Adrenal gland (tissue), 12 donors: ENCODE data around the gene FMOD. TPM values are rescaled to one million over a fixed set of nuclear protein-coding genes. Genes with fewer than 3 reads are reported as not detected.
A peak's percentile ranks its signal among the peaks of the same experiment; 100 is the strongest.

ENCODE experiments used
- DNase-seq, 7 donors: peaks; one replicate each; pipeline ENCODE4 v3.0.0-alpha.2; 2019 to 2020
- H3K27ac ChIP-seq, 5 donors: fragments of 200-600 bp; sonication (generic) in 4 of 5; 1 replicate in 3 of 5; 2 replicates in 2 of 5; pipeline versions ENCODE4 v1.5.1 to v1.8.0; 2016 to 2020; ENCODE audit warnings: mild to moderate bottlenecking in 1 of 5
- H3K27me3 ChIP-seq: fragments of 200-600 bp; 2 replicates; pipeline ENCODE4 v1.8.0; 2021
- H3K36me3 ChIP-seq, 2 donors: fragments of 200-600 bp; replicated peaks in 1 of 2; 1 replicate in 1 of 2; 2 replicates in 1 of 2; pipeline versions ENCODE4 v1.5.1 to v1.8.0; 2018 to 2022
- H3K4me1 ChIP-seq, 2 donors: fragments of 200-600 bp; replicated peaks in 1 of 2; 1 replicate in 1 of 2; 2 replicates in 1 of 2; pipeline versions ENCODE4 v1.5.1 to v1.8.0; 2018 to 2021
- H3K4me3 ChIP-seq, 4 donors: fragments of 200-600 bp; sonication (generic) in 3 of 4; one replicate each; pipeline ENCODE4 v1.5.1; 2016 to 2018
- H3K9me3 ChIP-seq, 3 donors: fragments of 200-600 bp; sonication (generic) in 1 of 3; replicated peaks in 1 of 3; 1 replicate in 2 of 3; 2 replicates in 1 of 3; pipeline versions ENCODE4 v1.5.1 to v1.8.0; 2016 to 2021
- POLR2A ChIP-seq, 2 donors: fragments of 450-650 bp; IDR thresholded peaks; one replicate each; pipeline ENCODE4 v1.6.1; 2017; ENCODE audit warnings: antibody characterized with exemption in 2 of 2, mild to moderate bottlenecking in 2 of 2, moderate library complexity in 1 of 2
- WGBS, 4 donors: extraction: QIAGEN DNeasy Blood & Tissue Kit in 2 of 4; methylation state at CpG; one replicate each; pipeline versions ENCODE4 v1.1.5 to v1.1.7; 2013 to 2017; 5-methylcytosine and 5-hydroxymethylcytosine counted together
- intact Hi-C, 2 donors: fragments of 100-400 bp; cut with DNase I; formaldehyde crosslinking; loops; one replicate each; pipeline versions ENCODE4 v1.14.1 to v1.15.0; 2022 to 2023
- polyA plus RNA-seq, 3 donors: library from polyadenylated mRNA; stranded (reverse); fragments of 200-250 nt in 2 of 3; fragments of 350-450 nt in 1 of 3; fragmentation: Illumina TruSeq in 1 of 3; extraction: RNeasy Lipid Tissue Mini Kit (QIAGEN cat#74804) in 1 of 3; gene quantifications; one replicate each; pipeline ENCODE4 v1.2.3, GENCODE V29; 2013 to 2014
- total RNA-seq, 9 donors: library from RNA; depleted of rRNA in 4 of 9; stranded (reverse); fragments of >200 nt in 4 of 9; fragments of 120-200 nt in 1 of 9; fragmentation: NEBNext Ultra II Directional in 1 of 9; extraction: Animal tissue kit (Norgen Biotek cat#: 25700) in 1 of 9; gene quantifications; one replicate each; pipeline versions ENCODE4 v1.1.0 to v1.2.4, GENCODE V29; 2013 to 2023
- TF ChIP-seq, protein P1 (sequence below), 6 experiments: fragments of 450-650 bp in 4 of 6; fragments of 200-600 bp in 2 of 6; sonication (generic) in 1 of 6; IDR thresholded peaks; 1 replicate in 5 of 6; 2 replicates in 1 of 6; pipeline versions ENCODE4 v1.5.1 to v1.8.0; 2016 to 2021; ENCODE audit warnings: antibody characterized with exemption in 6 of 6, mild to moderate bottlenecking in 2 of 6, moderate library complexity in 1 of 6
- donor health status: healthy with polysubstance abuse.
- donor health status: Bipolar disorder and iron deficiency.
- donor health status: DM: yes; HTN: yes; CAD: no.
- donor health status: DM: no; HTN: no; CAD: no.
- donor health status: DM: no; HTN: no; CAD: no.
- donor health status: DM: yes; HTN: yes; CAD: no.

Gene FMOD
- total and polyA plus RNA-seq, 12 donors, result 6.6 to 231 (median 18.8) TPM

DNA sequence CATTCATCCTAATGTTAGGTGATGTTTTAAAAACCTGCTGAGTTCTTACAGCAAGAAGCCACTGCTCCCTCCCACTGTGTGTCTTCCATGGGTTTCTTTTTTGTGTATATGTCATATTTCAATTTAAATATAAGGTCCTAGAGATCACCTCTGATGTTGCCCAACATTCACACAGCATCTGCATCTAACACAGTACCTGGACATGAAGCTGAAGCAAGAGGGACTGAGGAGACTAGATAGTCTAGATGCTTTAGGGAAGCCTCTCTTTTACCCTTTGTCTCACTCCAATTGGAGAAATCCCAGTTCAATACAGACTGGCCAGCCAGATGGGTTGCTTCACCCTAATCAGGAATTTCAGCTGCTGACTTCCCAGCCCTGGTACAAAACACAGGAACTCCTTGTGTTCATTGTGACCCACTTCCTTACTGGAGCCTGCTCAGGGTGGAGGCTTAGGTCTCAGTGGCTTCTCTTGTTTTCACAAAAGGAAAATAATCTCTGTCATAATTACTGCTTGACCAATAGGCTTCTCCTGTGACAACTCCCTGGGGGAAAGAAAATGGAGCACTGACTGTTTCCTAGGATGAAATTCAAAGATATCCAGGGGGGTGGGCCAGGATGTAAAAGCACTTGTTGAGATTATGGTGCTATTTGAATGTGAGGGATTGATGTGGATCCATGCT is 28.3 kb downstream of the FMOD start:
- Histone ChIP-seq H3K27me3 (no peaks in the 10 kb centered on the region), H3K36me3 (no peaks in the 10 kb centered on the region), H3K4me3 (no peak overlapping the region), H3K4me1 (peaks cover 6 to 44% of the 10 kb centered on the region in 2 donors), H3K27ac (peak overlapping the region in 2 of 5 donors; percentile 64 to 92), H3K9me3 (no peaks in the 10 kb centered on the region)
- no peak for TF ChIP-seq POLR2A (IDR thresholded peaks at IDR 0.05)
- TF ChIP-seq, protein P1, sequence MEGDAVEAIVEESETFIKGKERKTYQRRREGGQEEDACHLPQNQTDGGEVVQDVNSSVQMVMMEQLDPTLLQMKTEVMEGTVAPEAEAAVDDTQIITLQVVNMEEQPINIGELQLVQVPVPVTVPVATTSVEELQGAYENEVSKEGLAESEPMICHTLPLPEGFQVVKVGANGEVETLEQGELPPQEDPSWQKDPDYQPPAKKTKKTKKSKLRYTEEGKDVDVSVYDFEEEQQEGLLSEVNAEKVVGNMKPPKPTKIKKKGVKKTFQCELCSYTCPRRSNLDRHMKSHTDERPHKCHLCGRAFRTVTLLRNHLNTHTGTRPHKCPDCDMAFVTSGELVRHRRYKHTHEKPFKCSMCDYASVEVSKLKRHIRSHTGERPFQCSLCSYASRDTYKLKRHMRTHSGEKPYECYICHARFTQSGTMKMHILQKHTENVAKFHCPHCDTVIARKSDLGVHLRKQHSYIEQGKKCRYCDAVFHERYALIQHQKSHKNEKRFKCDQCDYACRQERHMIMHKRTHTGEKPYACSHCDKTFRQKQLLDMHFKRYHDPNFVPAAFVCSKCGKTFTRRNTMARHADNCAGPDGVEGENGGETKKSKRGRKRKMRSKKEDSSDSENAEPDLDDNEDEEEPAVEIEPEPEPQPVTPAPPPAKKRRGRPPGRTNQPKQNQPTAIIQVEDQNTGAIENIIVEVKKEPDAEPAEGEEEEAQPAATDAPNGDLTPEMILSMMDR (IDR thresholded peaks at IDR 0.05), result no peak
- intact Hi-C loops, result no loop called here
- DNase-seq, result peak in 1 of 7 donors; percentile 48

DNA sequence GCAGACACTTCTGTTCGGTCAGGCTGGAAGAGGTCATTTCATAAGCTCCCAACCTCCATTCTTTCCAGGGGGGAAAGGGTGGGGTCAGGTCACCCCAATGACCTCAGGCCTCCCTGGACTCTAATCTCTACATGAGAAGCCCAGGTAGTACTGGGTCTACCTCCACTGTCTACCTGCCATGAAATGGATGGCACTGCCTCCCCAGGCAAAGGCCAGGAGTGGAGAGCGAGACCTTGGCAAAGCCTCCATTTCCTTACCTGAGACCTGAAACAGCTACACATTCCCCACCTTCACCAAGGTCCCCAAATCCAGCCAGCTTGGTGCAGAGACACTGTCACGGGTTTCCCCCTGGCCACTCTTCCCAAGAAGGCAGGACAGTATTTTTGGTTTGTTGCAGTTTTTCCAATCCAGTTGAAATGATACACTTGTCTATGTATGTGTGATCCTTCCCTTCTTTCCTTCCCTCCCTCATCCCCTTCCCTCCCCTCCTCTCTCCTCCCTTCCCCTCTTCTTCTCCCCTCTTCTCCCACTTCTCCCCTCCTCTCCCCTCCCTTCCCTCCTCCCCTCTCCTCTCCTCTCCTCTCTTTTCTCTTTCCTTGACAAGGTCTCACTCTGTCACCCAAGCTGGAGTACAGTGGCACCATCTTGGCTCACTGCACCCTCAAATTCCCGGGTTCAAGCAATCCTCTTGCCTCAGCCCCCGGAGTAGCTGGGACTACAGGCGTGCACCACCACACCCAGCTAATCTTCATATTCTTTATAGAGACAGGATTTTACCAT is 29.5 kb downstream of the FMOD start:
- intact Hi-C loops, result no loop called here
- no peaks in the 10 kb centered on the region for H3K36me3 ChIP-seq
- 82 to 89% (median 87%) methylated on average over 6 of the region's 6 CpGs for WGBS, 4 donors
- H3K9me3 ChIP-seq, result no peaks in the 10 kb centered on the region
- H3K4me3 ChIP-seq, result no peak overlapping the region
- H3K27me3 ChIP-seq, result no peaks in the 10 kb centered on the region
- TF ChIP-seq POLR2A (IDR thresholded peaks at IDR 0.05), result no peak
- TF ChIP-seq, protein P1 (IDR thresholded peaks at IDR 0.05), result no peak
- peak overlapping the region in 2 of 5 donors; percentile 21 for H3K27ac ChIP-seq
- no peak for DNase-seq
- H3K4me1 ChIP-seq, result peaks cover 4 to 42% of the 10 kb centered on the region in 2 donors

DNA sequence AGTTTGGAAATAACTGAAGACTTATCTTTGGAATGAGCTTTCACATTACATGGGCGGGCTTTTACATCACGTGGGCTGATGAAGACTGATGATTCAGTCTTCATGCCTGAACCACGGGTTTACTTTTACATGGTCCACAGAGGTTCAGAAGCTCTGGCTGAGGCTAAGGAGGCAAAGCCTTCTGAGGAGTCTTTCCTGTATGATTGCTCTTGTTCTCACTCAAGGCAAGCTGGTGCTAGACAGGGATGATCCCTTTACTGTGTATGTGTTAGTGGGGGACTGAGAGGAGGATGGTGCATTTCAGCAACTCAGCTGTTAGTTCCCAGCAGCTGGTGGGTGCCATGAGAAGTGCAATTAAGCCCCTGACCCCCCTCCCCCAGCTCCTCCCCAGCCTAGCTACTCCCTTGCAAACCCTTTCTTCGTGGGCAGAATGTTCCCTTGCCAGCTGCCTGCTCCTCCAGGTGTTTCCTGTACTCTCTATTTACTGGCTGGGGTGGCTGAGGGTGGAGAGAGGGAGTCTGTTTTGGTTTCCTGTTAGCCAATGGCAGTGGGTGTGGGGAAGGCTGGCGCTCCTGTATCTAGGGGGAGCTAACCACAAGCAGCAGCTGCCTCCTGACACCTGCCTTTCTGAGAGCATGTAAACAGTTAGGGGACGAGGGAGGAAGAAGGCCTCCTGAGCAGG is 30.2 kb downstream of the FMOD start:
- H3K9me3 ChIP-seq, result no peaks in the 10 kb centered on the region
- H3K4me1 ChIP-seq, result peaks cover 4 to 47% of the 10 kb centered on the region in 2 donors
- no peak for TF ChIP-seq POLR2A (IDR thresholded peaks at IDR 0.05)
- TF ChIP-seq, protein P1 (IDR thresholded peaks at IDR 0.05), result no peak
- no peaks in the 10 kb centered on the region for H3K27me3 ChIP-seq
- no peaks in the 10 kb centered on the region for H3K36me3 ChIP-seq
- H3K4me3 ChIP-seq, result no peak overlapping the region
- WGBS, 4 donors, result 51 to 65% (median 59%) methylated on average over 6 of the region's 6 CpGs
- intact Hi-C loops, result no loop called here
- DNase-seq, result no peak
- peak overlapping the region in 2 of 5 donors; percentile 1 to 21 for H3K27ac ChIP-seq

DNA sequence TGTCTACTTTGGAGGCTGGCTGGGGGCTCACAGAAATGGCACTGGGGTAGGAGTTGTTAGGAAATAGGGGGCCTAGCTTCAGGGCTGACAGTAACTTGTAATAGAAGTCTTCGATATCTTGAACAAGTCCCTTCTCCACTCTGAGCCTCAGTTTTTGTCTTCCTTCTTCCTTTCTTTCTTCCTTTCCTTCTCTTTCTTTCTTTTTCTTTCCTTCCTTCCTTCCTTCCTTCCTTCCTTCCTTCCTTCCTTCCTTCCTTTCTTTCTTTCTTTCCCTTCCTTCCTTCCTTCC is 32.7 kb downstream of the FMOD start:
- no peaks in the 10 kb centered on the region for H3K9me3 ChIP-seq
- H3K4me3 ChIP-seq, result no peak overlapping the region
- no peaks in the 10 kb centered on the region for H3K27me3 ChIP-seq
- TF ChIP-seq POLR2A (IDR thresholded peaks at IDR 0.05), result no peak
- TF ChIP-seq, protein P1 (IDR thresholded peaks at IDR 0.05), result no peak
- DNase-seq, result no peak
- no peaks in the 10 kb centered on the region for H3K36me3 ChIP-seq
- no peak overlapping the region for H3K27ac ChIP-seq
- 92 to 100% (median 96%) methylated on average over 1 of the region's 1 CpG for WGBS, 4 donors
- H3K4me1 ChIP-seq, result peaks cover 4 to 33% of the 10 kb centered on the region in 2 donors
- intact Hi-C loops, result no loop called here
